CD4-positive, alpha-beta T cell (primary cell): Measurements from ENCODE around the gene ATP2B2. TPM values are rescaled to one million over a fixed set of nuclear protein-coding genes. Genes with fewer than 3 reads are reported as not detected.

Experiments
- ATAC-seq: fragments of 200-7000 bp; cut with Tn5 transposase; one replicate; pipeline ENCODE4 v1.10.0; 2022; ENCODE audit warnings: mild to moderate bottlenecking; ENCODE audit not compliant: poor library complexity
- CTCF ChIA-PET: fragments of 350-600 bp; sonication (Branson Sonifier 250); formaldehyde crosslinking; loops from one replicate; lab custom pipeline; 2021; ENCODE audit warnings: antibody characterized with exemption, inconsistent platforms; lab: Charles Lee
- POLR2A ChIA-PET: fragments of 350-600 bp; sonication (Branson Sonifier 250); formaldehyde crosslinking; loops from one replicate; lab custom pipeline; 2021; ENCODE audit warnings: antibody characterized with exemption, inconsistent platforms; lab: Charles Lee
- DNase-seq, 14 experiments: peaks; one replicate each; pipeline ENCODE4 v3.0.0-alpha.2; 2013 to 2020; ENCODE audit warnings: mixed read lengths in 2 of 14
- H3K27ac ChIP-seq, 2 donors: one replicate each; pipeline versions ENCODE4 v1.5.1 to v1.7.0; 2013; ENCODE audit warnings: low read length in 2 of 2, low read depth in 1 of 2, mild to moderate bottlenecking in 1 of 2
- H3K27me3 ChIP-seq, 2 experiments: 1 replicate in 1 of 2; 2 replicates in 1 of 2; pipeline versions ENCODE4 v1.6.1 to v1.7.0; 2013; ENCODE audit warnings: low read length in 2 of 2, control low read depth in 1 of 2, mild to moderate bottlenecking in 1 of 2, moderate library complexity in 1 of 2; ENCODE audit not compliant: insufficient read depth in 2 of 2, control insufficient read depth in 1 of 2
- H3K36me3 ChIP-seq: one replicate; pipeline ENCODE4 v1.6.1; 2013; ENCODE audit warnings: low read length, control low read depth; ENCODE audit not compliant: insufficient read depth
- H3K4me1 ChIP-seq: one replicate; pipeline ENCODE4 v1.6.1; 2013; ENCODE audit warnings: low read length, control low read depth; ENCODE audit not compliant: insufficient read depth
- H3K4me3 ChIP-seq: one replicate; pipeline ENCODE4 v1.5.1; 2013; ENCODE audit warnings: mild to moderate bottlenecking, low read length, moderate library complexity
- H3K9me3 ChIP-seq, 2 experiments: 1 replicate in 1 of 2; 2 replicates in 1 of 2; pipeline versions ENCODE4 v1.6.1 to v1.7.0; 2013; ENCODE audit warnings: low read length in 2 of 2, mild to moderate bottlenecking in 2 of 2, control low read depth in 1 of 2, moderate library complexity in 1 of 2; ENCODE audit not compliant: control insufficient read depth in 1 of 2, insufficient read depth in 1 of 2
- H3K27ac Mint-ChIP-seq: one replicate; pipeline ENCODE4 v1.8.0; 2020; ENCODE audit warnings: mixed read lengths
- H3K27me3 Mint-ChIP-seq: one replicate; pipeline ENCODE4 v1.8.0; 2021; ENCODE audit warnings: mixed read lengths
- H3K36me3 Mint-ChIP-seq: one replicate; pipeline ENCODE4 v1.8.0; 2021; ENCODE audit warnings: low read depth, mixed read lengths
- H3K4me1 Mint-ChIP-seq: one replicate; pipeline ENCODE4 v1.8.0; 2021; ENCODE audit warnings: low read depth, mixed read lengths
- H3K4me3 Mint-ChIP-seq: one replicate; pipeline ENCODE4 v1.8.0; 2020; ENCODE audit warnings: mild to moderate bottlenecking, mixed read lengths
- H3K9me3 Mint-ChIP-seq: one replicate; pipeline ENCODE4 v1.8.0; 2020; ENCODE audit warnings: mixed read lengths
- CTCF ChIP-seq: fragments of 200-600 bp; IDR thresholded peaks from one replicate; pipeline ENCODE4 v1.8.0; 2022; ENCODE audit warnings: antibody characterized with exemption, mild to moderate bottlenecking
- intact Hi-C, 2 experiments: fragments of 100-400 bp; cut with DNase I in 1 of 2; cut with micrococcal nuclease in 1 of 2; formaldehyde crosslinking; loops; one replicate each; pipeline versions ENCODE4 v1.15.1 to v1.9.0; 2023 to 2025; cut with DNase I, micrococcal nuclease
- total RNA-seq, 174 experiments: library from RNA in 2 of 174; stranded (reverse) in 2 of 174; gene quantifications; one replicate each; pipeline ENCODE4 v1.2.3 and lab custom pipeline; 2021 to 2026

ATP2B2 gene
- total RNA-seq, 2 experiments from 2014 or later: not detected

DNA sequence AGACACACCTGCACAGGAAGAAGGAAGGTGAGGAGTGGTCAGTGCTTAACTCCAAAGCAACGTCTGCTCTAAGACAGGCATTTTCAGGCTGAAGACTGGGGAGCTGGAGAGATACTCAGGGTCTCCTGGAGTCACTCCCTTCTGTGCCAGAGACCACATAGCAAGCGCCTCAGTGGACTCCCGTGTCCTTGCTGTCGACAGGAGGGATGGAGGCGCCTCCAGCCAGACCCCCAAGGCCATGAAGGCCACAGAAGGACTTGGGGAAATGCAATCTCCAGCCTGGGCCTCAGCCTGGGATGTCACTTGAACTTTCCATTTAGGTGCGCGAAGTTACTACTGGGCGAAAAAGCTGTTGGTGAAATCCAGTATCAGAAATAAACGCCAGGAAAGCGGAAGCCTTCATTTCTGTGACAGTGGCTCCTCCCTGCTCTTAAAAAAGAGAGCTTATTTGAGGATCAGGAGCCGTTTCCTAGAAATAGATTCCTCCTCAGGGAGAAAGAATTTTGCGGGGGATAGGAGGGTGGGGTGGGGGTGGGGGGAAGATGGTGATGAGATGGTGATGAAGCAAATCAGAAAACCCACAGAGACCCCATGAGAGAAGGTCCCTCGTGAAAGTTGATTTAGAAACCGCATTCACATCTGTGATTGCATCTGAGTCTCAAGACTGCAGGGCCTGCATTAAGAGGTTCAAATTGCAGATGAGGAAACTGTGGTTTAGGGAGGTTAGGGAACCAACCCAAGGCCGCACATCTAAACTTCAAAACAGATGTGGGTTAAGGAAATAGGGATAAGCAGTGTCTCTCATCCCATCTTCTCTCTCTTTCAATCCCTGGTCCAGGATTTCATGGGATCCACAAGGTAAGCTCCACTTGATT, 78.8 kb downstream of the ATP2B2 start:
- Mint-ChIP-seq H3K36me3 (no peaks in the 10 kb centered on the region), H3K4me1 (no peaks in the 10 kb centered on the region), H3K9me3 (no peaks in the 10 kb centered on the region), H3K4me3 (no peak overlapping the region), H3K27me3 (no peaks in the 10 kb centered on the region), H3K27ac (no peak overlapping the region)
- TF ChIP-seq CTCF: no peak
- Histone ChIP-seq H3K4me1 (no peaks in the 10 kb centered on the region), H3K27ac (no peak overlapping the region), H3K36me3 (no peaks in the 10 kb centered on the region), H3K4me3 (no peak overlapping the region), H3K27me3 (no peaks in the 10 kb centered on the region), H3K9me3 (no peaks in the 10 kb centered on the region)
- DNase-seq (no peak), ATAC-seq (no peak)
- ChIA-PET CTCF (no interaction called here), POLR2A (no interaction called here)
- intact Hi-C loops: no loop called here

DNA sequence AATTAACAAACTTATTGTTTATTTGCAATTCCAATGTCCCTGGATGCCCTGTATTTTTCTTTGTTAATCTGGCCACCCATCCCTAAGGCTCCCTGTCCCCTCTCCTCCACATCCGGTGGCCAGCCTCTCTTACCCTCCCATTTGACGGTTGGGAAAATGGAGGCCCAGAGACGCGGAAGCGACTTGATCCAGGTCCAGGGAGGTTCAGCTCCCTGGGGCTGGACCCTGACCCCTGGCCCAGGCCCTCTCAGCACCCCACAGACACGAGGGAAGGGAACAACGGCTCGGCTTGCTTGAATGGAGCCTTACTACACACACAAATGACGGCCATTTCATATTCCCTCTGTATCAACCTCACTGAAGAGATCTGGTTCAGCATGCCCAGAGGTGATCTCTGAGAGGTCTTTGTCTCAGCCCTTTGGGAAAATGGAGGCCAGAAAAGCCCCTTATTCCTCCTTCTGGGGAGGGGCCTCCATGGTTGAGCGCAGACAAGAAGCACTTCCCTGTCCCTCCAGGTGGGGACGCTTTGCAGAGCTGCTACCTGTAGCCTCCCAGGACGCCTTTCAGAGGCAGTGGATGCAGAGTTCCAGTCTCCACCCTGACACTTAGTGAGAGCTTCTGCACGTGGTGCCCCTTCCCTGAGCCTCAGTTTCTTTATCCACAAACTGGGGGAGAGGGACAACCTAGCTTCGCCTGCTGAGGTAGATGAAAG, 82.1 kb downstream of the ATP2B2 start:
- Mint-ChIP-seq H3K4me3 (no peak overlapping the region), H3K27ac (no peak overlapping the region), H3K27me3 (no peaks in the 10 kb centered on the region), H3K4me1 (peaks cover 12% of the 10 kb centered on the region), H3K36me3 (no peaks in the 10 kb centered on the region), H3K9me3 (no peaks in the 10 kb centered on the region)
- DNase-seq (no peak), ATAC-seq (no peak)
- intact Hi-C loops: no loop called here
- CTCF ChIA-PET: interaction anchor here (0.6 kb wide), 1 partner anchor 1352 kb away, joined by 6 read pairs; no protein-coding TSS in a partner anchor
- Histone ChIP-seq H3K9me3 (no peaks in the 10 kb centered on the region), H3K4me1 (peaks cover 9% of the 10 kb centered on the region), H3K27me3 (no peaks in the 10 kb centered on the region), H3K27ac (no peak overlapping the region), H3K4me3 (no peak overlapping the region), H3K36me3 (no peaks in the 10 kb centered on the region)
- POLR2A ChIA-PET: no interaction called here
- no peak for TF ChIP-seq CTCF

GRCh38 chr3:10421996-10422395, 83.4 kb downstream of the ATP2B2 start:
- Mint-ChIP-seq H3K9me3 (no peaks in the 10 kb centered on the region), H3K27me3 (no peaks in the 10 kb centered on the region), H3K4me3 (no peak overlapping the region), H3K4me1 (peaks cover 12% of the 10 kb centered on the region), H3K36me3 (no peaks in the 10 kb centered on the region), H3K27ac (no peak overlapping the region)
- Histone ChIP-seq H3K9me3 (no peaks in the 10 kb centered on the region), H3K4me3 (no peak overlapping the region), H3K36me3 (no peaks in the 10 kb centered on the region), H3K4me1 (peaks cover 9% of the 10 kb centered on the region), H3K27me3 (no peaks in the 10 kb centered on the region), H3K27ac (no peak overlapping the region)
- CTCF ChIA-PET: no interaction called here
- POLR2A ChIA-PET: no interaction called here
- ATAC-seq (no peak), DNase-seq (no peak)
- no peak for TF ChIP-seq CTCF
- intact Hi-C loops: no loop called here
